WTC11 (cell line): Measurements from ENCODE around the gene NR4A3.

Experiments used
- CREM ChIP-seq: sonication (generic); formaldehyde crosslinking; IDR thresholded peaks from 2 replicates; pipeline ENCODE4 v1.8.1; 2022; ENCODE audit warnings: mild to moderate bottlenecking, missing genetic modification reagents, moderate library complexity
- NFATC4 ChIP-seq: fragments of 250-450 bp; sonication (Bioruptor Pico); IDR thresholded peaks from 2 replicates; pipeline ENCODE4 v1.9.0; 2021; ENCODE audit warnings: mild to moderate bottlenecking
- NR2C2 ChIP-seq: sonication (generic); formaldehyde crosslinking; IDR thresholded peaks from 2 replicates; pipeline ENCODE4 v1.8.0; 2022; ENCODE audit warnings: mild to moderate bottlenecking, missing genetic modification reagents
- SOX15 ChIP-seq: fragments of 250-450 bp; sonication (Bioruptor Pico); IDR thresholded peaks from 2 replicates; pipeline ENCODE4 v1.9.0; 2021; ENCODE audit warnings: mild to moderate bottlenecking
- TEAD4 ChIP-seq: sonication (generic); formaldehyde crosslinking; IDR thresholded peaks from 2 replicates; pipeline ENCODE4 v1.8.0; 2022; ENCODE audit warnings: mild to moderate bottlenecking, missing genetic modification reagents
- ZNF138 ChIP-seq: sonication (generic); formaldehyde crosslinking; conservative IDR thresholded peaks from 2 replicates; pipeline ENCODE4 v1.8.1; 2022; ENCODE audit warnings: mild to moderate bottlenecking, moderate library complexity, missing genetic modification reagents
- TF ChIP-seq, protein P1 (sequence below): fragments of 200-600 bp; IDR thresholded peaks from 2 replicates; pipeline ENCODE4 v1.8.0; 2022; ENCODE audit warnings: antibody characterized with exemption
- TF ChIP-seq, protein P2 (sequence below): sonication (generic); formaldehyde crosslinking; IDR thresholded peaks from 2 replicates; pipeline ENCODE4 v1.8.0; 2023; ENCODE audit warnings: missing genetic modification reagents, mild to moderate bottlenecking, borderline replicate concordance
- TF ChIP-seq, protein P3 (sequence below): sonication (generic); formaldehyde crosslinking; IDR thresholded peaks from 2 replicates; pipeline ENCODE4 v1.8.0; 2022; ENCODE audit warnings: missing genetic modification reagents
- TF ChIP-seq, protein P4 (sequence below): fragments of 250-450 bp; sonication (Bioruptor Pico); IDR thresholded peaks from 2 replicates; pipeline ENCODE4 v2.1.2; 2022; ENCODE audit warnings: mild to moderate bottlenecking, moderate library complexity
- TF ChIP-seq, protein P5 (sequence below): sonication (generic); formaldehyde crosslinking; IDR thresholded peaks from 2 replicates; pipeline ENCODE4 v1.8.1; 2023; ENCODE audit warnings: mild to moderate bottlenecking, missing genetic modification reagents, moderate library complexity
- TF ChIP-seq, protein P6 (sequence below): sonication (generic); formaldehyde crosslinking; IDR thresholded peaks from 2 replicates; pipeline ENCODE4 v1.8.0; 2022; ENCODE audit warnings: mild to moderate bottlenecking, missing genetic modification reagents
- TF ChIP-seq, protein P7 (sequence below): sonication (generic); formaldehyde crosslinking; IDR thresholded peaks from 2 replicates; pipeline ENCODE4 v1.8.0; 2023; ENCODE audit warnings: mild to moderate bottlenecking, missing genetic modification reagents
- TF ChIP-seq, protein P8 (sequence below): sonication (generic); formaldehyde crosslinking; conservative IDR thresholded peaks from 2 replicates; pipeline ENCODE4 v1.8.1; 2022; ENCODE audit warnings: mild to moderate bottlenecking, missing genetic modification reagents

DNA sequence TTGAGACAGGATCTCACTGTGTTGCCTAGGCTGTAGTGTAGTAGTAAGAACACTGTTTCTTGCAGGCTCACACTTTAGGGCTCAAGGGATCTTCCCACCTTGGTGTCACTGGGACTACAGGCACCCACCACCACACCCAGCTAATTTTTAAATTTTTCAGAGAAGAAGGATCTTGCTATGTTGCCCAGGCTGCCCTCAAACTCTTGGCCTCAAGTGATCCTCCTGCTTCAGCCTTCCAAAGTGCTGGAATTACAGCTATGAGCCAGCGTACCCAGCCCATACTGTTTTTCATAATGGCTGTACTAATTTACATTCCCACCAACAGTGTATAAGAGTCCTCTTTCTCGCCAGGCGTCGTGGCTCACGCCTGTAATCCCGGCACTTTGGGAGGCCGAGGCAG is 89.9 kb downstream of the NR4A3 start:
- no peak for TF ChIP-seq NR2C2 (CRISPR knock-in tag)
- TF ChIP-seq, protein P1, sequence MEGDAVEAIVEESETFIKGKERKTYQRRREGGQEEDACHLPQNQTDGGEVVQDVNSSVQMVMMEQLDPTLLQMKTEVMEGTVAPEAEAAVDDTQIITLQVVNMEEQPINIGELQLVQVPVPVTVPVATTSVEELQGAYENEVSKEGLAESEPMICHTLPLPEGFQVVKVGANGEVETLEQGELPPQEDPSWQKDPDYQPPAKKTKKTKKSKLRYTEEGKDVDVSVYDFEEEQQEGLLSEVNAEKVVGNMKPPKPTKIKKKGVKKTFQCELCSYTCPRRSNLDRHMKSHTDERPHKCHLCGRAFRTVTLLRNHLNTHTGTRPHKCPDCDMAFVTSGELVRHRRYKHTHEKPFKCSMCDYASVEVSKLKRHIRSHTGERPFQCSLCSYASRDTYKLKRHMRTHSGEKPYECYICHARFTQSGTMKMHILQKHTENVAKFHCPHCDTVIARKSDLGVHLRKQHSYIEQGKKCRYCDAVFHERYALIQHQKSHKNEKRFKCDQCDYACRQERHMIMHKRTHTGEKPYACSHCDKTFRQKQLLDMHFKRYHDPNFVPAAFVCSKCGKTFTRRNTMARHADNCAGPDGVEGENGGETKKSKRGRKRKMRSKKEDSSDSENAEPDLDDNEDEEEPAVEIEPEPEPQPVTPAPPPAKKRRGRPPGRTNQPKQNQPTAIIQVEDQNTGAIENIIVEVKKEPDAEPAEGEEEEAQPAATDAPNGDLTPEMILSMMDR: no peak
- TF ChIP-seq, protein P2, sequence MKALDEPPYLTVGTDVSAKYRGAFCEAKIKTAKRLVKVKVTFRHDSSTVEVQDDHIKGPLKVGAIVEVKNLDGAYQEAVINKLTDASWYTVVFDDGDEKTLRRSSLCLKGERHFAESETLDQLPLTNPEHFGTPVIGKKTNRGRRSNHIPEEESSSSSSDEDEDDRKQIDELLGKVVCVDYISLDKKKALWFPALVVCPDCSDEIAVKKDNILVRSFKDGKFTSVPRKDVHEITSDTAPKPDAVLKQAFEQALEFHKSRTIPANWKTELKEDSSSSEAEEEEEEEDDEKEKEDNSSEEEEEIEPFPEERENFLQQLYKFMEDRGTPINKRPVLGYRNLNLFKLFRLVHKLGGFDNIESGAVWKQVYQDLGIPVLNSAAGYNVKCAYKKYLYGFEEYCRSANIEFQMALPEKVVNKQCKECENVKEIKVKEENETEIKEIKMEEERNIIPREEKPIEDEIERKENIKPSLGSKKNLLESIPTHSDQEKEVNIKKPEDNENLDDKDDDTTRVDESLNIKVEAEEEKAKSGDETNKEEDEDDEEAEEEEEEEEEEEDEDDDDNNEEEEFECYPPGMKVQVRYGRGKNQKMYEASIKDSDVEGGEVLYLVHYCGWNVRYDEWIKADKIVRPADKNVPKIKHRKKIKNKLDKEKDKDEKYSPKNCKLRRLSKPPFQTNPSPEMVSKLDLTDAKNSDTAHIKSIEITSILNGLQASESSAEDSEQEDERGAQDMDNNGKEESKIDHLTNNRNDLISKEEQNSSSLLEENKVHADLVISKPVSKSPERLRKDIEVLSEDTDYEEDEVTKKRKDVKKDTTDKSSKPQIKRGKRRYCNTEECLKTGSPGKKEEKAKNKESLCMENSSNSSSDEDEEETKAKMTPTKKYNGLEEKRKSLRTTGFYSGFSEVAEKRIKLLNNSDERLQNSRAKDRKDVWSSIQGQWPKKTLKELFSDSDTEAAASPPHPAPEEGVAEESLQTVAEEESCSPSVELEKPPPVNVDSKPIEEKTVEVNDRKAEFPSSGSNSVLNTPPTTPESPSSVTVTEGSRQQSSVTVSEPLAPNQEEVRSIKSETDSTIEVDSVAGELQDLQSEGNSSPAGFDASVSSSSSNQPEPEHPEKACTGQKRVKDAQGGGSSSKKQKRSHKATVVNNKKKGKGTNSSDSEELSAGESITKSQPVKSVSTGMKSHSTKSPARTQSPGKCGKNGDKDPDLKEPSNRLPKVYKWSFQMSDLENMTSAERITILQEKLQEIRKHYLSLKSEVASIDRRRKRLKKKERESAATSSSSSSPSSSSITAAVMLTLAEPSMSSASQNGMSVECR (CRISPR knock-in tag): no peak
- TF ChIP-seq, protein P3, sequence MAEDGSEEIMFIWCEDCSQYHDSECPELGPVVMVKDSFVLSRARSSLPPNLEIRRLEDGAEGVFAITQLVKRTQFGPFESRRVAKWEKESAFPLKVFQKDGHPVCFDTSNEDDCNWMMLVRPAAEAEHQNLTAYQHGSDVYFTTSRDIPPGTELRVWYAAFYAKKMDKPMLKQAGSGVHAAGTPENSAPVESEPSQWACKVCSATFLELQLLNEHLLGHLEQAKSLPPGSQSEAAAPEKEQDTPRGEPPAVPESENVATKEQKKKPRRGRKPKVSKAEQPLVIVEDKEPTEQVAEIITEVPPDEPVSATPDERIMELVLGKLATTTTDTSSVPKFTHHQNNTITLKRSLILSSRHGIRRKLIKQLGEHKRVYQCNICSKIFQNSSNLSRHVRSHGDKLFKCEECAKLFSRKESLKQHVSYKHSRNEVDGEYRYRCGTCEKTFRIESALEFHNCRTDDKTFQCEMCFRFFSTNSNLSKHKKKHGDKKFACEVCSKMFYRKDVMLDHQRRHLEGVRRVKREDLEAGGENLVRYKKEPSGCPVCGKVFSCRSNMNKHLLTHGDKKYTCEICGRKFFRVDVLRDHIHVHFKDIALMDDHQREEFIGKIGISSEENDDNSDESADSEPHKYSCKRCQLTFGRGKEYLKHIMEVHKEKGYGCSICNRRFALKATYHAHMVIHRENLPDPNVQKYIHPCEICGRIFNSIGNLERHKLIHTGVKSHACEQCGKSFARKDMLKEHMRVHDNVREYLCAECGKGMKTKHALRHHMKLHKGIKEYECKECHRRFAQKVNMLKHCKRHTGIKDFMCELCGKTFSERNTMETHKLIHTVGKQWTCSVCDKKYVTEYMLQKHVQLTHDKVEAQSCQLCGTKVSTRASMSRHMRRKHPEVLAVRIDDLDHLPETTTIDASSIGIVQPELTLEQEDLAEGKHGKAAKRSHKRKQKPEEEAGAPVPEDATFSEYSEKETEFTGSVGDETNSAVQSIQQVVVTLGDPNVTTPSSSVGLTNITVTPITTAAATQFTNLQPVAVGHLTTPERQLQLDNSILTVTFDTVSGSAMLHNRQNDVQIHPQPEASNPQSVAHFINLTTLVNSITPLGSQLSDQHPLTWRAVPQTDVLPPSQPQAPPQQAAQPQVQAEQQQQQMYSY: no peak
- TF ChIP-seq, protein P4, sequence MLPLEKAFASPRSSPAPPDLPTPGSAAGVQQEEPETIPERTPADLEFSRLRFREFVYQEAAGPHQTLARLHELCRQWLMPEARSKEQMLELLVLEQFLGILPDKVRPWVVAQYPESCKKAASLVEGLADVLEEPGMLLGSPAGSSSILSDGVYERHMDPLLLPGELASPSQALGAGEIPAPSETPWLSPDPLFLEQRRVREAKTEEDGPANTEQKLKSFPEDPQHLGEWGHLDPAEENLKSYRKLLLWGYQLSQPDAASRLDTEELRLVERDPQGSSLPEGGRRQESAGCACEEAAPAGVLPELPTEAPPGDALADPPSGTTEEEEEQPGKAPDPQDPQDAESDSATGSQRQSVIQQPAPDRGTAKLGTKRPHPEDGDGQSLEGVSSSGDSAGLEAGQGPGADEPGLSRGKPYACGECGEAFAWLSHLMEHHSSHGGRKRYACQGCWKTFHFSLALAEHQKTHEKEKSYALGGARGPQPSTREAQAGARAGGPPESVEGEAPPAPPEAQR (CRISPR knock-in tag): no peak
- no peak for TF ChIP-seq ZNF138 (CRISPR knock-in tag)
- no peak for TF ChIP-seq TEAD4 (CRISPR knock-in tag)
- no peak for TF ChIP-seq SOX15 (CRISPR knock-in tag)
- TF ChIP-seq, protein P5, sequence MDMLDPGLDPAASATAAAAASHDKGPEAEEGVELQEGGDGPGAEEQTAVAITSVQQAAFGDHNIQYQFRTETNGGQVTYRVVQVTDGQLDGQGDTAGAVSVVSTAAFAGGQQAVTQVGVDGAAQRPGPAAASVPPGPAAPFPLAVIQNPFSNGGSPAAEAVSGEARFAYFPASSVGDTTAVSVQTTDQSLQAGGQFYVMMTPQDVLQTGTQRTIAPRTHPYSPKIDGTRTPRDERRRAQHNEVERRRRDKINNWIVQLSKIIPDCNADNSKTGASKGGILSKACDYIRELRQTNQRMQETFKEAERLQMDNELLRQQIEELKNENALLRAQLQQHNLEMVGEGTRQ (CRISPR knock-in tag): no peak
- TF ChIP-seq, protein P6, sequence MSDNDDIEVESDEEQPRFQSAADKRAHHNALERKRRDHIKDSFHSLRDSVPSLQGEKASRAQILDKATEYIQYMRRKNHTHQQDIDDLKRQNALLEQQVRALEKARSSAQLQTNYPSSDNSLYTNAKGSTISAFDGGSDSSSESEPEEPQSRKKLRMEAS (CRISPR knock-in tag): no peak
- TF ChIP-seq, protein P7, sequence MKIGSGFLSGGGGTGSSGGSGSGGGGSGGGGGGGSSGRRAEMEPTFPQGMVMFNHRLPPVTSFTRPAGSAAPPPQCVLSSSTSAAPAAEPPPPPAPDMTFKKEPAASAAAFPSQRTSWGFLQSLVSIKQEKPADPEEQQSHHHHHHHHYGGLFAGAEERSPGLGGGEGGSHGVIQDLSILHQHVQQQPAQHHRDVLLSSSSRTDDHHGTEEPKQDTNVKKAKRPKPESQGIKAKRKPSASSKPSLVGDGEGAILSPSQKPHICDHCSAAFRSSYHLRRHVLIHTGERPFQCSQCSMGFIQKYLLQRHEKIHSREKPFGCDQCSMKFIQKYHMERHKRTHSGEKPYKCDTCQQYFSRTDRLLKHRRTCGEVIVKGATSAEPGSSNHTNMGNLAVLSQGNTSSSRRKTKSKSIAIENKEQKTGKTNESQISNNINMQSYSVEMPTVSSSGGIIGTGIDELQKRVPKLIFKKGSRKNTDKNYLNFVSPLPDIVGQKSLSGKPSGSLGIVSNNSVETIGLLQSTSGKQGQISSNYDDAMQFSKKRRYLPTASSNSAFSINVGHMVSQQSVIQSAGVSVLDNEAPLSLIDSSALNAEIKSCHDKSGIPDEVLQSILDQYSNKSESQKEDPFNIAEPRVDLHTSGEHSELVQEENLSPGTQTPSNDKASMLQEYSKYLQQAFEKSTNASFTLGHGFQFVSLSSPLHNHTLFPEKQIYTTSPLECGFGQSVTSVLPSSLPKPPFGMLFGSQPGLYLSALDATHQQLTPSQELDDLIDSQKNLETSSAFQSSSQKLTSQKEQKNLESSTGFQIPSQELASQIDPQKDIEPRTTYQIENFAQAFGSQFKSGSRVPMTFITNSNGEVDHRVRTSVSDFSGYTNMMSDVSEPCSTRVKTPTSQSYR: no peak
- TF ChIP-seq, protein P8, sequence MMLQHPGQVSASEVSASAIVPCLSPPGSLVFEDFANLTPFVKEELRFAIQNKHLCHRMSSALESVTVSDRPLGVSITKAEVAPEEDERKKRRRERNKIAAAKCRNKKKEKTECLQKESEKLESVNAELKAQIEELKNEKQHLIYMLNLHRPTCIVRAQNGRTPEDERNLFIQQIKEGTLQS (CRISPR knock-in tag): no peak
- no peak for TF ChIP-seq NFATC4
- TF ChIP-seq CREM (CRISPR knock-in tag): no peak
